HG02571 (cell line): ENCODE measurements around the gene TMEM131.
"Not testable (repeated sequence)": the region's sequence is repeated elsewhere in the genome, so short reads cannot be mapped to it uniquely, and the experiment has no call there.

Experiments
- ATAC-seq: cut with Tn5 transposase; IDR thresholded peaks from one replicate; pipeline ENCODE4 v1.9.1; 2021; ENCODE audit warnings: mild to moderate bottlenecking, moderate library complexity; ENCODE audit not compliant: unreplicated experiment

Gene TMEM131

GRCh38 chr2:97995734-97996624 lies at the start of gene TMEM131:
Gene TMEM131 (minus strand): TSS chr2:97995948. CDS start chr2:97995662, 286 bp downstream.
- peak; percentile 70 for ATAC-seq

- not testable (repeated sequence) for ATAC-seq
These were observed 49.0 kb upstream of the TMEM131 start for GRCh38 chr2:98044730-98045129.

- no peak for ATAC-seq
These were observed 47.4 kb upstream of the TMEM131 start for GRCh38 chr2:98043101-98043500.

GRCh38 chr2:98040331-98040939 lies 44.7 kb upstream of the TMEM131 start:
- ATAC-seq = no peak

GRCh38 chr2:98039085-98039756 lies 43.5 kb upstream of the TMEM131 start:
- ATAC-seq = no peak

GRCh38 chr2:98037666-98038336 lies 42.1 kb upstream of the TMEM131 start:
- ATAC-seq = no peak

- ATAC-seq = no peak
These were observed 41.5 kb upstream of the TMEM131 start for GRCh38 chr2:98037206-98037605.

GRCh38 chr2:98036349-98037000 lies 40.7 kb upstream of the TMEM131 start:
- ATAC-seq = no peak

- no peak for ATAC-seq
These were observed 39.0 kb upstream of the TMEM131 start for GRCh38 chr2:98034745-98035144.

GRCh38 chr2:98032086-98032485 lies 36.3 kb upstream of the TMEM131 start:
- ATAC-seq = no peak

GRCh38 chr2:98029718-98030222 lies 34.0 kb upstream of the TMEM131 start:
- ATAC-seq = no peak

GRCh38 chr2:98028931-98029717 lies 33.4 kb upstream of the TMEM131 start:
- no peak for ATAC-seq

- ATAC-seq = no peak
These were observed 32.4 kb upstream of the TMEM131 start for GRCh38 chr2:98028101-98028561.

- peak; percentile 39 for ATAC-seq
These were observed 31.8 kb upstream of the TMEM131 start for GRCh38 chr2:98027538-98027937.

GRCh38 chr2:98026927-98027522 lies 31.3 kb upstream of the TMEM131 start:
- peak; percentile 71 for ATAC-seq

- no peak for ATAC-seq
These were observed 30.5 kb upstream of the TMEM131 start for GRCh38 chr2:98026292-98026691.

GRCh38 chr2:98025481-98026037 lies 29.8 kb upstream of the TMEM131 start:
- no peak for ATAC-seq

GRCh38 chr2:98022067-98022466 lies 26.3 kb upstream of the TMEM131 start:
- ATAC-seq = not testable (repeated sequence)
